Neural cell (in vitro differentiated cells): ENCODE data around the gene RANGAP1. TPM values are rescaled to one million over a fixed set of nuclear protein-coding genes. Genes with fewer than 3 reads are reported as not detected.

Experiments
- H2AFZ ChIP-seq: fragments of 200-600, 300-800 bp; sonication (generic), shearing (Covaris generic); 2 replicates; pipeline ENCODE4 v1.6.0; 2014; ENCODE audit warnings: low read depth, mild to moderate bottlenecking, antibody characterized with exemption, low read length, moderate library complexity
- H3F3A ChIP-seq: fragments of 200-600 bp; shearing (Covaris generic); 2 replicates; pipeline ENCODE4 v1.6.1; 2016; ENCODE audit warnings: mild to moderate bottlenecking, moderate library complexity, mixed read lengths, antibody characterized with exemption, low read length; ENCODE audit not compliant: insufficient read depth, poor library complexity, severe bottlenecking
- H3K27ac ChIP-seq: fragments of 200-600, 300-800 bp; sonication (generic), shearing (Covaris generic); 2 replicates; pipeline ENCODE4 v1.5.1; 2014; ENCODE audit warnings: mild to moderate bottlenecking, low read length, moderate library complexity
- H3K27me3 ChIP-seq: fragments of 300-800, 200-600 bp; sonication (generic), shearing (Covaris generic); 2 replicates; pipeline ENCODE4 v1.6.0; 2014; ENCODE audit warnings: mild to moderate bottlenecking, low read depth, low read length, moderate library complexity; ENCODE audit not compliant: insufficient read depth
- H3K36me3 ChIP-seq: fragments of 300-800, 200-600 bp; sonication (generic), shearing (Covaris generic); 2 replicates; pipeline ENCODE4 v1.5.1; 2014; ENCODE audit warnings: mild to moderate bottlenecking, antibody characterized with exemption, low read length, moderate library complexity; ENCODE audit not compliant: insufficient read depth
- H3K4me2 ChIP-seq: fragments of 300-800, 200-600 bp; sonication (generic), shearing (Covaris generic); 2 replicates; pipeline ENCODE4 v1.6.0; 2014; ENCODE audit warnings: mild to moderate bottlenecking, low read length
- H3K4me3 ChIP-seq: fragments of 300-800, 200-600 bp; sonication (generic), shearing (Covaris generic); 2 replicates; pipeline ENCODE4 v1.5.1; 2014; ENCODE audit warnings: mild to moderate bottlenecking, low read length, moderate library complexity
- H3K79me2 ChIP-seq: fragments of 200-600 bp; shearing (Covaris generic); replicated peaks from 2 replicates; pipeline ENCODE4 v1.6.0; 2014; ENCODE audit warnings: mild to moderate bottlenecking, low read length, moderate library complexity; ENCODE audit not compliant: insufficient read depth
- H3K9ac ChIP-seq: fragments of 300-800, 200-600 bp; sonication (generic), shearing (Covaris generic); 2 replicates; pipeline ENCODE4 v1.6.1; 2016; ENCODE audit warnings: mild to moderate bottlenecking, low read length, mixed read lengths
- H3K9me2 ChIP-seq: fragments of 200-600 bp; shearing (Covaris generic); 2 replicates; pipeline ENCODE4 v1.6.1; 2016; ENCODE audit warnings: mild to moderate bottlenecking, low read length, mixed read lengths; ENCODE audit not compliant: insufficient read depth
- H3K9me3 ChIP-seq: fragments of 200-600, 300-800 bp; sonication (generic), shearing (Covaris generic); 2 replicates; pipeline ENCODE4 v1.6.1; 2016; ENCODE audit warnings: mild to moderate bottlenecking, mixed run types, low read length, moderate library complexity, mixed read lengths
- H4K20me1 ChIP-seq: fragments of 200-600 bp; shearing (Covaris generic); 2 replicates; pipeline ENCODE4 v1.6.1; 2016; ENCODE audit warnings: mild to moderate bottlenecking, mixed run types; ENCODE audit not compliant: insufficient read depth
- EP300 ChIP-seq: fragments of 450-650 bp; conservative IDR thresholded peaks from 2 replicates; pipeline ENCODE4 v1.6.1; 2014; ENCODE audit warnings: antibody characterized with exemption, mild to moderate bottlenecking, moderate library complexity; ENCODE audit not compliant: poor library complexity, severe bottlenecking
- EZH2 ChIP-seq: fragments of 200-600, 300-800 bp; shearing (Covaris generic), sonication (generic); IDR thresholded peaks from 2 replicates; pipeline ENCODE4 v1.6.1; 2014; ENCODE audit warnings: antibody characterized with exemption, low read length, borderline replicate concordance, mild to moderate bottlenecking; ENCODE audit not compliant: insufficient read depth, poor library complexity, severe bottlenecking
- MXI1 ChIP-seq: fragments of 450-650 bp; conservative IDR thresholded peaks from 2 replicates; pipeline ENCODE4 v1.6.1; 2014; ENCODE audit warnings: antibody characterized with exemption, mild to moderate bottlenecking; ENCODE audit not compliant: poor library complexity, severe bottlenecking
- POLR2AphosphoS5 ChIP-seq: IDR thresholded peaks from 2 replicates; pipeline ENCODE4 v1.6.1; 2012
- RAD21 ChIP-seq: fragments of 450-650 bp; conservative IDR thresholded peaks from 2 replicates; pipeline ENCODE4 v1.6.1; 2014; ENCODE audit warnings: antibody characterized with exemption, mild to moderate bottlenecking, moderate library complexity
- SMC3 ChIP-seq: fragments of 450-650 bp; conservative IDR thresholded peaks from 2 replicates; pipeline ENCODE4 v1.6.1; 2014; ENCODE audit warnings: antibody characterized with exemption, mild to moderate bottlenecking, moderate library complexity; ENCODE audit not compliant: poor library complexity
- TAF1 ChIP-seq: IDR thresholded peaks from 2 replicates; pipeline ENCODE4 v1.6.1; 2012; ENCODE audit warnings: low read depth
- polyA plus RNA-seq: library from polyadenylated mRNA; depleted of rRNA; stranded (reverse); fragments of >200 nt; gene quantifications from 2 replicates; pipeline ENCODE4 v1.2.3, GENCODE V29; 2014
- TF ChIP-seq, protein P1 (sequence below): fragments of 450-650 bp; IDR thresholded peaks from 2 replicates; pipeline ENCODE4 v1.5.1; 2014; ENCODE audit warnings: antibody characterized with exemption, mild to moderate bottlenecking, moderate library complexity; ENCODE audit not compliant: poor library complexity, severe bottlenecking
- TF ChIP-seq, protein P2 (sequence below): IDR thresholded peaks from 2 replicates; pipeline ENCODE4 v1.6.1; 2012; ENCODE audit warnings: borderline replicate concordance

RANGAP1 gene
- polyA plus RNA-seq, 1 donor from 2014 or later = 48.6 TPM

DNA sequence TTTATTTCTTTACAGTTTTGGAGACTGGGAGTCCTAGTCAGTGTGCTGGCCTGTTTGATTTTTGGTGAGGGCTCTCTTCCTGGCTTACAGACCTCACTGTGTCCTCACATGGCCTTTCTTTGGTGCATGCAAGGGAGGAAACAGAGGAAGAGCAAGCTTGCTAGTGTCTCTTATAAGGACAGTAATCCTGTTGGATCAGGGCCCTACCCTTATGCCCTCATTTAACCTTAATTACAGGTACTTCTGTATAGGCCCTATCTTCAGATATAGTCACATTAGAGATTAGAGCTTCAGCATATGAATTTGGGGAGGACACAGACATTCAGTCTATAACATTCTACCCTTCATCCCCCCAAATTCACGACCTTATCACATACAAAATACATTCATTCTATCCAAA lies 29.6 kb upstream of the RANGAP1 start:
- TF ChIP-seq RAD21 (no peak), EP300 (no peak), EZH2 (no peak), POLR2AphosphoS5 (no peak), SMC3 (no peak), TAF1 (no peak), MXI1 (no peak)
- TF ChIP-seq, protein P1, sequence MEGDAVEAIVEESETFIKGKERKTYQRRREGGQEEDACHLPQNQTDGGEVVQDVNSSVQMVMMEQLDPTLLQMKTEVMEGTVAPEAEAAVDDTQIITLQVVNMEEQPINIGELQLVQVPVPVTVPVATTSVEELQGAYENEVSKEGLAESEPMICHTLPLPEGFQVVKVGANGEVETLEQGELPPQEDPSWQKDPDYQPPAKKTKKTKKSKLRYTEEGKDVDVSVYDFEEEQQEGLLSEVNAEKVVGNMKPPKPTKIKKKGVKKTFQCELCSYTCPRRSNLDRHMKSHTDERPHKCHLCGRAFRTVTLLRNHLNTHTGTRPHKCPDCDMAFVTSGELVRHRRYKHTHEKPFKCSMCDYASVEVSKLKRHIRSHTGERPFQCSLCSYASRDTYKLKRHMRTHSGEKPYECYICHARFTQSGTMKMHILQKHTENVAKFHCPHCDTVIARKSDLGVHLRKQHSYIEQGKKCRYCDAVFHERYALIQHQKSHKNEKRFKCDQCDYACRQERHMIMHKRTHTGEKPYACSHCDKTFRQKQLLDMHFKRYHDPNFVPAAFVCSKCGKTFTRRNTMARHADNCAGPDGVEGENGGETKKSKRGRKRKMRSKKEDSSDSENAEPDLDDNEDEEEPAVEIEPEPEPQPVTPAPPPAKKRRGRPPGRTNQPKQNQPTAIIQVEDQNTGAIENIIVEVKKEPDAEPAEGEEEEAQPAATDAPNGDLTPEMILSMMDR = no peak
- TF ChIP-seq, protein P2, sequence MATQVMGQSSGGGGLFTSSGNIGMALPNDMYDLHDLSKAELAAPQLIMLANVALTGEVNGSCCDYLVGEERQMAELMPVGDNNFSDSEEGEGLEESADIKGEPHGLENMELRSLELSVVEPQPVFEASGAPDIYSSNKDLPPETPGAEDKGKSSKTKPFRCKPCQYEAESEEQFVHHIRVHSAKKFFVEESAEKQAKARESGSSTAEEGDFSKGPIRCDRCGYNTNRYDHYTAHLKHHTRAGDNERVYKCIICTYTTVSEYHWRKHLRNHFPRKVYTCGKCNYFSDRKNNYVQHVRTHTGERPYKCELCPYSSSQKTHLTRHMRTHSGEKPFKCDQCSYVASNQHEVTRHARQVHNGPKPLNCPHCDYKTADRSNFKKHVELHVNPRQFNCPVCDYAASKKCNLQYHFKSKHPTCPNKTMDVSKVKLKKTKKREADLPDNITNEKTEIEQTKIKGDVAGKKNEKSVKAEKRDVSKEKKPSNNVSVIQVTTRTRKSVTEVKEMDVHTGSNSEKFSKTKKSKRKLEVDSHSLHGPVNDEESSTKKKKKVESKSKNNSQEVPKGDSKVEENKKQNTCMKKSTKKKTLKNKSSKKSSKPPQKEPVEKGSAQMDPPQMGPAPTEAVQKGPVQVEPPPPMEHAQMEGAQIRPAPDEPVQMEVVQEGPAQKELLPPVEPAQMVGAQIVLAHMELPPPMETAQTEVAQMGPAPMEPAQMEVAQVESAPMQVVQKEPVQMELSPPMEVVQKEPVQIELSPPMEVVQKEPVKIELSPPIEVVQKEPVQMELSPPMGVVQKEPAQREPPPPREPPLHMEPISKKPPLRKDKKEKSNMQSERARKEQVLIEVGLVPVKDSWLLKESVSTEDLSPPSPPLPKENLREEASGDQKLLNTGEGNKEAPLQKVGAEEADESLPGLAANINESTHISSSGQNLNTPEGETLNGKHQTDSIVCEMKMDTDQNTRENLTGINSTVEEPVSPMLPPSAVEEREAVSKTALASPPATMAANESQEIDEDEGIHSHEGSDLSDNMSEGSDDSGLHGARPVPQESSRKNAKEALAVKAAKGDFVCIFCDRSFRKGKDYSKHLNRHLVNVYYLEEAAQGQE = no peak
- Histone ChIP-seq H3F3A (no peaks in the 10 kb centered on the region), H2AFZ (no peak overlapping the region), H3K9ac (no peak overlapping the region), H3K36me3 (no peaks in the 10 kb centered on the region), H3K27me3 (no peaks in the 10 kb centered on the region), H3K9me3 (no peaks in the 10 kb centered on the region), H3K4me3 (no peak overlapping the region), H3K27ac (no peak overlapping the region), H3K79me2 (peaks cover 9% of the 10 kb centered on the region), H3K4me2 (no peak overlapping the region), H3K9me2 (no peaks in the 10 kb centered on the region), H4K20me1 (no peaks in the 10 kb centered on the region)

DNA sequence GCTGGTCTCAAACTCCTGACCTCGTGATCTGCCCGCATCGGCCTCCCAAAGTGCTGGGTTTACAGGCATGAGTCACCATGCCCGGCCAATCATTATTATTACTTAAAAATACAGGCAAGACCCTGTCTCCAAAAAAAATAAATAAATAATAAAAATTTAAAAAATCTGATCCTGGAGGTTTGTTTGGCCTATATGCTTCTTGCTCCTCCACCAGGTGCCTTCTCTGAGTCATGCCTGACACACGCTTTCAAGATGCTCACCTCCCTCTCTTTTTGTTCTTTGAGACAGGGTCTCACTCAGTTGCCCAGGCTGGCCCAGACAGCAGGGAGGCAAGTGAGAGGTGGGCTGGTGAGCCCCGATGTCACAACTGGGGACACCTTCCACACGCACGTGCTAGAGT lies 28.8 kb upstream of the RANGAP1 start:
- H3K4me3 ChIP-seq = no peak overlapping the region
- no peak overlapping the region for H2AFZ ChIP-seq
- H3K4me2 ChIP-seq = no peak overlapping the region
- H3F3A ChIP-seq = no peaks in the 10 kb centered on the region
- H3K9ac ChIP-seq = no peak overlapping the region
- H3K9me2 ChIP-seq = no peaks in the 10 kb centered on the region
- H3K36me3 ChIP-seq = no peaks in the 10 kb centered on the region
- H4K20me1 ChIP-seq = no peaks in the 10 kb centered on the region
- H3K27me3 ChIP-seq = no peaks in the 10 kb centered on the region
- peaks cover 9% of the 10 kb centered on the region for H3K79me2 ChIP-seq
- no peak overlapping the region for H3K27ac ChIP-seq
- TF ChIP-seq TAF1 (no peak), EZH2 (no peak), MXI1 (no peak), SMC3 (no peak), EP300 (no peak), RAD21 (no peak)
- no peaks in the 10 kb centered on the region for H3K9me3 ChIP-seq

DNA sequence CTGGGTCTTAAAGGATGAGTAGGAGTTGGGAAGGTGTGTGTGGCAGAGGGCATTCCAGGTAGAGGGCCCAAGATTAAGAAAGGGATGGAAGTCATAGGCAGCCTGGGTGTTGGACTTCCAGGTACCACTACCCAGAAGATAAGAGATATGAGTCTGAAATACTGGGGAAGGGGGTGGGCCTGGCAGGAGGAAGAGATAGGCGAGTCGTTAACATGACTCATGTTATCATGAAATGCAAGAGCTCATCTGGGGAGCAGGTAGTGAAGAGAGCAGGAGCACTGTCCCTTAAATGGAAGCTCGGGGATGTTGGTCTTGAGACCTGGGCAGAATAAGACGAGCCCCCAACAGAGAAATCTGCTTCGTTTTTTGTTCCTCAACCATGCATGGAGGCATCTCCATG lies 25.5 kb upstream of the RANGAP1 start:
- Histone ChIP-seq H3F3A (no peaks in the 10 kb centered on the region), H3K4me3 (no peak overlapping the region), H3K4me2 (no peak overlapping the region), H2AFZ (no peak overlapping the region), H3K9ac (no peak overlapping the region), H3K27ac (no peak overlapping the region), H3K27me3 (no peaks in the 10 kb centered on the region), H3K9me2 (no peaks in the 10 kb centered on the region), H3K9me3 (no peaks in the 10 kb centered on the region), H3K36me3 (no peaks in the 10 kb centered on the region), H4K20me1 (no peaks in the 10 kb centered on the region), H3K79me2 (peaks cover 9% of the 10 kb centered on the region)
- no peak for TF ChIP-seq POLR2AphosphoS5
